Neural progenitor cell (in vitro differentiated cells): ENCODE data around the gene NNMT. TPM values are rescaled to one million over a fixed set of nuclear protein-coding genes. Genes with fewer than 3 reads are reported as not detected.

Source experiments
- DNase-seq: peaks from one replicate; pipeline ENCODE4 v3.0.0-alpha.2; 2016; ENCODE audit warnings: low spot score
- H2AFZ ChIP-seq: fragments of 200-600 bp; sonication (generic); replicated peaks from 2 replicates; pipeline ENCODE4 v1.6.1; 2016; ENCODE audit warnings: antibody characterized with exemption
- H3F3A ChIP-seq: fragments of 200-600 bp; sonication (generic); 2 replicates; pipeline ENCODE4 v1.6.1; 2016; ENCODE audit warnings: antibody characterized with exemption, low read depth
- H3K27ac ChIP-seq: fragments of 200-600 bp; sonication (generic); 2 replicates; pipeline ENCODE4 v1.5.1; 2016; ENCODE audit warnings: mild to moderate bottlenecking
- H3K27me3 ChIP-seq: fragments of 200-600 bp; sonication (generic); 2 replicates; pipeline ENCODE4 v1.6.1; 2016; ENCODE audit warnings: mild to moderate bottlenecking, moderate library complexity
- H3K36me3 ChIP-seq: fragments of 200-600 bp; sonication (generic); 2 replicates; pipeline ENCODE4 v1.5.1; 2016
- H3K4me1 ChIP-seq: fragments of 200-600 bp; sonication (generic); 2 replicates; pipeline ENCODE4 v1.6.1; 2016; ENCODE audit warnings: mixed run types
- H3K4me2 ChIP-seq: fragments of 200-600 bp; sonication (generic); 2 replicates; pipeline ENCODE4 v1.6.1; 2016
- H3K4me3 ChIP-seq: fragments of 200-600 bp; sonication (generic); 2 replicates; pipeline ENCODE4 v1.5.1; 2016
- H3K79me2 ChIP-seq: fragments of 200-600 bp; sonication (generic); 2 replicates; pipeline ENCODE4 v1.6.1; 2016; ENCODE audit warnings: low read depth
- H3K9ac ChIP-seq: fragments of 200-600 bp; sonication (generic); 2 replicates; pipeline ENCODE4 v1.6.1; 2016
- H3K9me3 ChIP-seq: fragments of 200-600 bp; sonication (generic); 2 replicates; pipeline ENCODE4 v1.5.1; 2016; ENCODE audit warnings: low read depth
- H4K20me1 ChIP-seq: fragments of 200-600 bp; sonication (generic); 2 replicates; pipeline ENCODE4 v1.6.1; 2016; ENCODE audit warnings: low read depth
- H3K27ac Mint-ChIP-seq: 3 replicates; pipeline ENCODE4 v1.8.0; 2021; ENCODE audit warnings: mixed read lengths
- H3K27me3 Mint-ChIP-seq: 2 replicates; pipeline ENCODE4 v1.8.0; 2022; ENCODE audit warnings: low read depth, mild to moderate bottlenecking, inconsistent platforms, moderate library complexity, mixed read lengths; ENCODE audit not compliant: insufficient read depth
- H3K36me3 Mint-ChIP-seq: 3 replicates; pipeline ENCODE4 v1.8.0; 2021; ENCODE audit warnings: mixed read lengths
- H3K4me1 Mint-ChIP-seq: 3 replicates; pipeline ENCODE4 v1.8.0; 2021; ENCODE audit warnings: mixed read lengths
- H3K4me3 Mint-ChIP-seq: 3 replicates; pipeline ENCODE4 v1.8.0; 2021; ENCODE audit warnings: mild to moderate bottlenecking, moderate library complexity, mixed read lengths
- H3K9me3 Mint-ChIP-seq: 3 replicates; pipeline ENCODE4 v1.8.0; 2020; ENCODE audit warnings: mixed read lengths
- EZH2 ChIP-seq: fragments of 200-600 bp; sonication (generic); IDR thresholded peaks from 2 replicates; pipeline ENCODE4 v1.6.1; 2017; ENCODE audit warnings: antibody characterized with exemption, mild to moderate bottlenecking, moderate library complexity
- EZH2phosphoT487 ChIP-seq: fragments of 200-600 bp; sonication (generic); IDR thresholded peaks from 2 replicates; pipeline ENCODE4 v1.6.1; 2017; ENCODE audit warnings: antibody characterized with exemption
- total RNA-seq: library from RNA; depleted of rRNA; stranded (reverse); fragments of >200 nt; gene quantifications from 2 replicates; pipeline ENCODE4 v1.2.3, GENCODE V29; 2015; ENCODE audit warnings: low replicate concordance
- TF ChIP-seq, protein P1 (sequence below): fragments of 200-600 bp; sonication (generic); IDR thresholded peaks from 2 replicates; pipeline ENCODE4 v1.5.1; 2017; ENCODE audit warnings: antibody characterized with exemption, mild to moderate bottlenecking

NNMT gene
- total RNA-seq, 1 donor from 2014 or later = not detected

DNA sequence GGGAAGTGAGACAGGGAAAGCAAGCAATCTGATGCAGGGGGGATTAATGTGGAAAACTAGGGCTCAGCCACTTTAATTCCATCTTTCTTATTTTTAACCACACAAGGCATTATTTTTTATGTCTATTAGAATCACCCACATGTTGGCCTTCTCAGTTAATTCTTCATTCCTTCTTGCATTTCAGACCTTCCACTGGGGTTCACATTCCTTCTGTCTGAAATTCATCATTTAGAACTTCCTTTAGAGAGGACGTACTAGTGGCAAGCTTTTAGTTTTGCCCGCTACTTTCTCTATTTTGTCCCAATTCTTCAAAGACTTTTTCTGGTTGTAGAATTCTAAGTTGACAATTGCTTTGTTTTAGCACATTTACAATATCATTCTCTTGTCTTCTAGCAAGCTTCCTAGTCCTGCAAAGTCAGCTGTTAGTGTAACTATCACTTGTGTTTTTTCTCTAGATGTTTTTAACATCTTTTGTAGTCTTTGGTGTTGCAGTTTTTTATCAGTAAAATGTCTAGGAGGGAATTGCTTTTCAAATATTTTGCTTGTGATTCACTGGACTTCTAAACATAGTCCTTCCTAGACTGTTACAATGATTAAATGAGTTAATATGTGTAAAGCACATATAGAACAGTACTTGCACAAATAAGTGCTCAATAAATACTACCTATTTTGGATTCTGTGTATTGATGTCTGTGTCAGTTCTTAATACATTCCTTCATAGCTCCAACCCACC is 5.5 kb upstream of the NNMT start:
- H3K9ac ChIP-seq = no peak overlapping the region
- H3K36me3 Mint-ChIP-seq = no peaks in the 10 kb centered on the region

GRCh38 chr11:114291381-114291780 is 4.8 kb upstream of the NNMT start:
- Mint-ChIP-seq H3K9me3 (peaks cover 5% of the 10 kb centered on the region), H3K27ac (no peak overlapping the region), H3K4me3 (no peak overlapping the region), H3K4me1 (no peaks in the 10 kb centered on the region), H3K27me3 (peaks cover 5% of the 10 kb centered on the region), H3K36me3 (no peaks in the 10 kb centered on the region)
- H3K27me3 ChIP-seq = no peaks in the 10 kb centered on the region
- no peaks in the 10 kb centered on the region for H4K20me1 ChIP-seq
- H3K9ac ChIP-seq = no peak overlapping the region
- H3K9me3 ChIP-seq = no peaks in the 10 kb centered on the region
- H3K4me1 ChIP-seq = peaks cover 10% of the 10 kb centered on the region
- H3K4me2 ChIP-seq = no peak overlapping the region
- no peak for DNase-seq
- H3K79me2 ChIP-seq = no peaks in the 10 kb centered on the region
- H3K36me3 ChIP-seq = no peaks in the 10 kb centered on the region
- no peak overlapping the region for H3K27ac ChIP-seq
- TF ChIP-seq, protein P1, sequence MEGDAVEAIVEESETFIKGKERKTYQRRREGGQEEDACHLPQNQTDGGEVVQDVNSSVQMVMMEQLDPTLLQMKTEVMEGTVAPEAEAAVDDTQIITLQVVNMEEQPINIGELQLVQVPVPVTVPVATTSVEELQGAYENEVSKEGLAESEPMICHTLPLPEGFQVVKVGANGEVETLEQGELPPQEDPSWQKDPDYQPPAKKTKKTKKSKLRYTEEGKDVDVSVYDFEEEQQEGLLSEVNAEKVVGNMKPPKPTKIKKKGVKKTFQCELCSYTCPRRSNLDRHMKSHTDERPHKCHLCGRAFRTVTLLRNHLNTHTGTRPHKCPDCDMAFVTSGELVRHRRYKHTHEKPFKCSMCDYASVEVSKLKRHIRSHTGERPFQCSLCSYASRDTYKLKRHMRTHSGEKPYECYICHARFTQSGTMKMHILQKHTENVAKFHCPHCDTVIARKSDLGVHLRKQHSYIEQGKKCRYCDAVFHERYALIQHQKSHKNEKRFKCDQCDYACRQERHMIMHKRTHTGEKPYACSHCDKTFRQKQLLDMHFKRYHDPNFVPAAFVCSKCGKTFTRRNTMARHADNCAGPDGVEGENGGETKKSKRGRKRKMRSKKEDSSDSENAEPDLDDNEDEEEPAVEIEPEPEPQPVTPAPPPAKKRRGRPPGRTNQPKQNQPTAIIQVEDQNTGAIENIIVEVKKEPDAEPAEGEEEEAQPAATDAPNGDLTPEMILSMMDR = no peak
- TF ChIP-seq EZH2phosphoT487 (no peak), EZH2 (no peak)
- no peaks in the 10 kb centered on the region for H3F3A ChIP-seq
- no peak overlapping the region for H3K4me3 ChIP-seq
- no peak overlapping the region for H2AFZ ChIP-seq

More for the DNA sequence above, 5.5 kb upstream of the NNMT start:
- no peaks in the 10 kb centered on the region for H3K4me1 Mint-ChIP-seq
- Histone ChIP-seq H3F3A (no peaks in the 10 kb centered on the region), H3K9me3 (no peaks in the 10 kb centered on the region), H3K27me3 (no peaks in the 10 kb centered on the region), H3K27ac (no peak overlapping the region), H3K79me2 (no peaks in the 10 kb centered on the region), H3K4me2 (no peak overlapping the region), H4K20me1 (no peaks in the 10 kb centered on the region), H2AFZ (no peak overlapping the region), H3K4me3 (no peak overlapping the region), H3K36me3 (no peaks in the 10 kb centered on the region), H3K4me1 (peaks cover 10% of the 10 kb centered on the region)
- H3K4me3 Mint-ChIP-seq = no peak overlapping the region
- H3K27me3 Mint-ChIP-seq = peaks cover 2% of the 10 kb centered on the region
- peaks cover 5% of the 10 kb centered on the region for H3K9me3 Mint-ChIP-seq
- no peak overlapping the region for H3K27ac Mint-ChIP-seq
- TF ChIP-seq EZH2phosphoT487 = no peak
- no peak for TF ChIP-seq EZH2
- DNase-seq = no peak

DNA sequence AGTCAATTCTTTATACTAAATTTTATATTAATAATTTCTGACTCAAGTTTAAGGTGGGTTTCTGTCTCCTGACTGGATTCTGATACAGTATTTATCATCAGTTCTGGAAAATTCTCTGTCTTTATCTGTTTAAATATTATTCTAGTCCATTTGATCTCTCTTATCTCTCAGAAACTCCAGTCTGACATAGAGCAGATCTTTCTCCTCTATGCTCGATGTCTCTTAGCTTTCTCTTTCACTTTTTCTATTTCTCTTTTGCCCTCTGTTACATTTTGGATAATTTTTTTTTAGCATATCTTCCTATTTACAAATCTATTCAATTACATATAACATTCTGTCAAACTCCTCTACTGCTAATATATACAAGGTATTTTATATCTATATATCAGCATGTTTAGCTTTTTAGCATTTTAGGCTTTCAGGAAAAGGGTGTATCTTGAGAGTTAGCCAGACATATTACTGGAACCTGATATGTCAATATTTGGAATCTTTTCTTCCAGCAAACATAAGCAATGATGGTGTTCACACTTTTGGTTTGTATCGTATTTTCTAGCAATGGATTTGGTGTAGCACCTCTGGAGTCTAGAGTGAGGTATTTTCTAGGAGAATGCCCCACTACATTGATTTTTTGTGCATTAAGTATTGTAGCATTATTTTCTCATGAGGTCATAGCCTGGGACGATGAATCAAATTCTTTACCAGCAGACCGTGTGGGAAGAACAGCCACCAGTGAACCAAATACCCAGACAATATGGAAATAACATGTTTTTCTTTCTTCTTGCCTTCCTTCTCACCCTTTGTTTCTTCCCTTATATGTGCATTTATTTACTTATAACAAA is 4.1 kb upstream of the NNMT start:
- H3K4me2 ChIP-seq = no peak overlapping the region
- H2AFZ ChIP-seq = no peak overlapping the region
- no peaks in the 10 kb centered on the region for H3K9me3 ChIP-seq
- DNase-seq = no peak
- TF ChIP-seq EZH2 (no peak), EZH2phosphoT487 (no peak)
- TF ChIP-seq, protein P1 = no peak
- Mint-ChIP-seq H3K4me3 (no peak overlapping the region), H3K27ac (no peak overlapping the region), H3K9me3 (peaks cover 5% of the 10 kb centered on the region), H3K4me1 (no peaks in the 10 kb centered on the region), H3K36me3 (no peaks in the 10 kb centered on the region), H3K27me3 (peaks cover 5% of the 10 kb centered on the region)
- H3K79me2 ChIP-seq = no peaks in the 10 kb centered on the region
- H3K4me1 ChIP-seq = peaks cover 10% of the 10 kb centered on the region
- H4K20me1 ChIP-seq = no peaks in the 10 kb centered on the region
- no peaks in the 10 kb centered on the region for H3K36me3 ChIP-seq
- H3F3A ChIP-seq = no peaks in the 10 kb centered on the region
- no peaks in the 10 kb centered on the region for H3K27me3 ChIP-seq
- H3K4me3 ChIP-seq = no peak overlapping the region
- no peak overlapping the region for H3K27ac ChIP-seq
- no peak overlapping the region for H3K9ac ChIP-seq
